Neural progenitor cell (in vitro differentiated cells): ENCODE results near the gene CCSER2. TPM values are rescaled to one million over a fixed set of nuclear protein-coding genes. Genes with fewer than 3 reads are reported as not detected.
"Not testable (repeated sequence)": the region's sequence is repeated elsewhere in the genome, so short reads cannot be mapped to it uniquely, and the experiment has no call there.

Experiments
- DNase-seq: peaks from one replicate; pipeline ENCODE4 v3.0.0-alpha.2; 2016; ENCODE audit warnings: low spot score
- H2AFZ ChIP-seq: fragments of 200-600 bp; sonication (generic); replicated peaks from 2 replicates; pipeline ENCODE4 v1.6.1; 2016; ENCODE audit warnings: antibody characterized with exemption
- H3F3A ChIP-seq: fragments of 200-600 bp; sonication (generic); 2 replicates; pipeline ENCODE4 v1.6.1; 2016; ENCODE audit warnings: antibody characterized with exemption, low read depth
- H3K27ac ChIP-seq: fragments of 200-600 bp; sonication (generic); 2 replicates; pipeline ENCODE4 v1.5.1; 2016; ENCODE audit warnings: mild to moderate bottlenecking
- H3K27me3 ChIP-seq: fragments of 200-600 bp; sonication (generic); 2 replicates; pipeline ENCODE4 v1.6.1; 2016; ENCODE audit warnings: mild to moderate bottlenecking, moderate library complexity
- H3K36me3 ChIP-seq: fragments of 200-600 bp; sonication (generic); 2 replicates; pipeline ENCODE4 v1.5.1; 2016
- H3K4me1 ChIP-seq: fragments of 200-600 bp; sonication (generic); 2 replicates; pipeline ENCODE4 v1.6.1; 2016; ENCODE audit warnings: mixed run types
- H3K4me2 ChIP-seq: fragments of 200-600 bp; sonication (generic); 2 replicates; pipeline ENCODE4 v1.6.1; 2016
- H3K4me3 ChIP-seq: fragments of 200-600 bp; sonication (generic); 2 replicates; pipeline ENCODE4 v1.5.1; 2016
- H3K79me2 ChIP-seq: fragments of 200-600 bp; sonication (generic); 2 replicates; pipeline ENCODE4 v1.6.1; 2016; ENCODE audit warnings: low read depth
- H3K9ac ChIP-seq: fragments of 200-600 bp; sonication (generic); 2 replicates; pipeline ENCODE4 v1.6.1; 2016
- H3K9me3 ChIP-seq: fragments of 200-600 bp; sonication (generic); 2 replicates; pipeline ENCODE4 v1.5.1; 2016; ENCODE audit warnings: low read depth
- H4K20me1 ChIP-seq: fragments of 200-600 bp; sonication (generic); 2 replicates; pipeline ENCODE4 v1.6.1; 2016; ENCODE audit warnings: low read depth
- H3K27ac Mint-ChIP-seq: 3 replicates; pipeline ENCODE4 v1.8.0; 2021; ENCODE audit warnings: mixed read lengths
- H3K27me3 Mint-ChIP-seq: 2 replicates; pipeline ENCODE4 v1.8.0; 2022; ENCODE audit warnings: low read depth, mild to moderate bottlenecking, inconsistent platforms, moderate library complexity, mixed read lengths; ENCODE audit not compliant: insufficient read depth
- H3K36me3 Mint-ChIP-seq: 3 replicates; pipeline ENCODE4 v1.8.0; 2021; ENCODE audit warnings: mixed read lengths
- H3K4me1 Mint-ChIP-seq: 3 replicates; pipeline ENCODE4 v1.8.0; 2021; ENCODE audit warnings: mixed read lengths
- H3K4me3 Mint-ChIP-seq: 3 replicates; pipeline ENCODE4 v1.8.0; 2021; ENCODE audit warnings: mild to moderate bottlenecking, moderate library complexity, mixed read lengths
- H3K9me3 Mint-ChIP-seq: 3 replicates; pipeline ENCODE4 v1.8.0; 2020; ENCODE audit warnings: mixed read lengths
- CTCF ChIP-seq: fragments of 200-600 bp; sonication (generic); IDR thresholded peaks from 2 replicates; pipeline ENCODE4 v1.5.1; 2017; ENCODE audit warnings: antibody characterized with exemption, mild to moderate bottlenecking
- EZH2 ChIP-seq: fragments of 200-600 bp; sonication (generic); IDR thresholded peaks from 2 replicates; pipeline ENCODE4 v1.6.1; 2017; ENCODE audit warnings: antibody characterized with exemption, mild to moderate bottlenecking, moderate library complexity
- EZH2phosphoT487 ChIP-seq: fragments of 200-600 bp; sonication (generic); IDR thresholded peaks from 2 replicates; pipeline ENCODE4 v1.6.1; 2017; ENCODE audit warnings: antibody characterized with exemption
- total RNA-seq: library from RNA; depleted of rRNA; stranded (reverse); fragments of >200 nt; gene quantifications from 2 replicates; pipeline ENCODE4 v1.2.3, GENCODE V29; 2015; ENCODE audit warnings: low replicate concordance

The CCSER2 gene, protein sequence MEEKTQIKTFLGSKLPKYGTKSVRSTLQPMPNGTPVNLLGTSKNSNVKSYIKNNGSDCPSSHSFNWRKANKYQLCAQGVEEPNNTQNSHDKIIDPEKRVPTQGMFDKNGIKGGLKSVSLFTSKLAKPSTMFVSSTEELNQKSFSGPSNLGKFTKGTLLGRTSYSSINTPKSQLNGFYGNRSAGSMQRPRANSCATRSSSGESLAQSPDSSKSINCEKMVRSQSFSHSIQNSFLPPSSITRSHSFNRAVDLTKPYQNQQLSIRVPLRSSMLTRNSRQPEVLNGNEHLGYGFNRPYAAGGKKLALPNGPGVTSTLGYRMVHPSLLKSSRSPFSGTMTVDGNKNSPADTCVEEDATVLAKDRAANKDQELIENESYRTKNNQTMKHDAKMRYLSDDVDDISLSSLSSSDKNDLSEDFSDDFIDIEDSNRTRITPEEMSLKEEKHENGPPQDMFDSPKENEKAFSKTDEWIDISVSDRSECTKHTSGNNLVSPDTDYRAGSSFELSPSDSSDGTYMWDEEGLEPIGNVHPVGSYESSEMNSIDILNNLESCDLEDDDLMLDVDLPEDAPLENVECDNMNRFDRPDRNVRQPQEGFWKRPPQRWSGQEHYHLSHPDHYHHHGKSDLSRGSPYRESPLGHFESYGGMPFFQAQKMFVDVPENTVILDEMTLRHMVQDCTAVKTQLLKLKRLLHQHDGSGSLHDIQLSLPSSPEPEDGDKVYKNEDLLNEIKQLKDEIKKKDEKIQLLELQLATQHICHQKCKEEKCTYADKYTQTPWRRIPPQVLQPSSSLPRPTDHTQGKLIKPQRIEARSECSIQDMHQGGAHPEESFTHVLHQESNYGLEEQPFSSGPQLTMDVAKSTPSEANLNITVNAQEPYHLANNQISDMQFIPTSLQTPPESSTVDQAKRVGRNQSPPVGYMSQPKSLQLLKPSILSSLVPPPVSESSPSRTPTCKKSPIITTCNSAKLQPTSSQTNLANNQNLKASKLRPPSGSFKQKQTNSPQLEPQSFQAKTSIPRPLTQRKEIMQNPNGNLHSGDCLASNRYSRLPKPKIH
- total RNA-seq: 24.0 and 39.3 TPM in 2 replicates

DNA sequence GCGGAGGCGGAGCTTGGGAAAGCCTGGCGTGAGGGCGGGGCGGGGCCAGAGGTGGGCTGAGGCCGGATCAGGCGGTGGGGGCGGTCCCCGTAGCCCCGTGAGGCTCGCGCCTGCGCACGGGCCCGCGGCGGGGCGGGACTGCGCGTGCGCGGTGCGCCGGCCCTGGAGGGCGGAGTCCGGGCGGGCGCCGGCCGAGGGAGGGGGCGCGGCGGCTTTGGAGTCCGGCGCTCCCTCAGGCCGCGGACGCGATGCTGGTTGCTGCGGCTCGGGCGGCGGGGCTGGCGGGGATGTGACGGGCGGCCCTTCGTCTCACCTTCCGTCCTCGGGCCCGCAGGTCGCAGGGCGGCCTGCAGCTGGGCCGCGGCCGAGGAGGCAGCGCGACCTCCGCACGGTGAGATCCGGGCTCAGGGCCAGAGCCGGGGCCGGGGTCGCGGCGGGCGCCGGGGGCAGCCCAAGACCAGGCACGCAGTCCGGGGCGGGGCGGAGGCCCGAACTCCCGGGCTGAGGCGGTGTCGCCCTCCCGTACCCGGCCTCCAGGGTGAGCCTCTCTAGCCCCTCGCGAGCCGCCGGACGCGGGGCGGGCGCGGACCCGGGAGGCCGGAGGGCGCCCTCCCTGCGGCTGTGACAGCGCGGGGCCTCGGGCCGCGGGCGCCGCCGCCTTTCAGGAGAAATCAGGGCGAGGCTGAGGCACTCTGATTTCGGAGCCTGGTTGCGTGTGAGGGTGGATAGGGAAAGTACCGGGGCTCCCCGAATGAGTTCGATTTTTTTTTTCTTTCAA, at the start of gene CCSER2:
CCSER2 (plus strand) TSS at position 172 of the 778 bp plus-strand sequence. CDS start 42,464 bp downstream, outside the sequence.
- H2AFZ ChIP-seq: peak within 1 kb of the TSS; percentile 83
- H3K4me1 ChIP-seq: peaks cover 22% of the 10 kb centered on the region
- H3K36me3 ChIP-seq: no peaks in the 10 kb centered on the region
- Mint-ChIP-seq H3K36me3 (no peaks in the 10 kb centered on the region), H3K4me1 (peaks cover 28% of the 10 kb centered on the region), H3K9me3 (no peaks in the 10 kb centered on the region), H3K4me3 (peak within 1 kb of the TSS; percentile 99), H3K27ac (peak within 1 kb of the TSS; percentile 98), H3K27me3 (no peaks in the 10 kb centered on the region)
- peak; percentile 30 for TF ChIP-seq CTCF
- TF ChIP-seq EZH2phosphoT487: no peak
- peaks cover 31% of the 10 kb centered on the region for H4K20me1 ChIP-seq
- peaks cover 47% of the 10 kb centered on the region for H3K79me2 ChIP-seq
- H3K4me3 ChIP-seq: peak within 1 kb of the TSS; percentile 76
- H3K27ac ChIP-seq: peak within 1 kb of the TSS; percentile 94
- no peaks in the 10 kb centered on the region for H3K9me3 ChIP-seq
- peak within 1 kb of the TSS; percentile 89 for H3K4me2 ChIP-seq
- no peaks in the 10 kb centered on the region for H3K27me3 ChIP-seq
- peaks cover 21% of the 10 kb centered on the region for H3F3A ChIP-seq
- H3K9ac ChIP-seq: peak within 1 kb of the TSS; percentile 69
- DNase-seq: peak; percentile 98

DNA sequence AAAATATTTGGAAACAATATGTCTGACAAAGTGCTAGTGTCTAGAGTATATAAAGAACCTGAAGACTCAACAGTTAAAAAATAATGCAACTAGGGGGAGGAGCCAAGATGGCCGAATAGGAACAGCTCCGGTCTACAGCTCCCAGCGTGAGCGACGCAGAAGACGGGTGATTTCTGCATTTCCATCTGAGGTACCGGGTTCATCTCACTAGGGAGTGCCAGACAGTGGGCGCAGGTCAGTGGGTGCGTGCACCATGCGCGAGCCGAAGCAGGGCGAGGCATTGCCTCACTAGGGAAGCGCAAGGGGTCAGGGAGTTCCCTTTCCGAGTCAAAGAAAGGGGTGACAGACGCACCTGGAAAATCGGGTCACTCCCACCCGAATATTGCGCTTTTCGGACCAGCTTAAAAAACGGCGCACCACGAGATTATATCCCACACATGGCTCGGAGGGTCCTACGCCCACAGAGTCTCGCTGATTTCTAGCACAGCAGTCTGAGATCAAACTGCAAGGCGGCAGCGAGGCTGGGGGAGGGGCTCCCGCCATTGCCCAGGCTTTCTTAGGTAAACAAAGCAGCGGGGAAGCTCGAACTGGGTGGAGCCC, 48.4 kb upstream of the CCSER2 start:
- H3K36me3 Mint-ChIP-seq, H3K27me3 Mint-ChIP-seq, H3K27ac ChIP-seq, H3K9me3 Mint-ChIP-seq, H3K36me3 ChIP-seq, H3F3A ChIP-seq, H3K9me3 ChIP-seq, H3K4me1 ChIP-seq, DNase-seq, H3K27ac Mint-ChIP-seq, H3K79me2 ChIP-seq, H3K9ac ChIP-seq, H3K27me3 ChIP-seq, H4K20me1 ChIP-seq, H3K4me1 Mint-ChIP-seq: not testable (repeated sequence)
- H3K4me2 ChIP-seq: peak overlapping the region; percentile 64
- peak overlapping the region; percentile 32 for H3K4me3 ChIP-seq
- peak overlapping the region; percentile 31 for H2AFZ ChIP-seq
- peak overlapping the region; percentile 83 for H3K4me3 Mint-ChIP-seq

GRCh38 chr10:84286695-84287094, 41.7 kb upstream of the CCSER2 start:
- H3K9me3 ChIP-seq: no peaks in the 10 kb centered on the region
- H4K20me1 ChIP-seq: peaks cover 11% of the 10 kb centered on the region
- DNase-seq: no peak
- no peaks in the 10 kb centered on the region for H3K79me2 ChIP-seq
- no peaks in the 10 kb centered on the region for H3F3A ChIP-seq
- TF ChIP-seq EZH2phosphoT487: no peak
- TF ChIP-seq EZH2: no peak
- no peak for TF ChIP-seq CTCF
- no peak overlapping the region for H3K9ac ChIP-seq
- no peaks in the 10 kb centered on the region for H3K36me3 Mint-ChIP-seq
- H3K4me1 ChIP-seq: no peaks in the 10 kb centered on the region
- no peak overlapping the region for H2AFZ ChIP-seq
- no peak overlapping the region for H3K4me3 ChIP-seq
- no peak overlapping the region for H3K4me2 ChIP-seq
- H3K9me3 Mint-ChIP-seq: no peaks in the 10 kb centered on the region
- H3K27ac ChIP-seq: no peak overlapping the region
- H3K36me3 ChIP-seq: no peaks in the 10 kb centered on the region
- H3K27ac Mint-ChIP-seq: no peak overlapping the region
- H3K4me1 Mint-ChIP-seq: no peaks in the 10 kb centered on the region
- H3K4me3 Mint-ChIP-seq: no peak overlapping the region
- peaks cover 2% of the 10 kb centered on the region for H3K27me3 Mint-ChIP-seq
- H3K27me3 ChIP-seq: no peaks in the 10 kb centered on the region
